Mammary epithelial cell (primary cell): ENCODE results near the gene GP9.

Experiments used
- EZH2 ChIP-seq: IDR thresholded peaks from 2 replicates; pipeline ENCODE4 v1.6.1; 2012; ENCODE audit warnings: low read length, inconsistent platforms, borderline replicate concordance
- TF ChIP-seq, protein P1 (sequence below), 2 donors: IDR thresholded peaks in 1 of 2; conservative IDR thresholded peaks in 1 of 2; 2 replicates each; pipeline ENCODE4 v1.5.1; 2011 to 2012; ENCODE audit warnings: inconsistent platforms in 2 of 2, low read length in 2 of 2, mild to moderate bottlenecking in 2 of 2, control low read depth in 1 of 2, low read depth in 1 of 2; ENCODE audit not compliant: insufficient read depth in 1 of 2; ENCODE audit errors: extremely low read depth in 1 of 2

DNA sequence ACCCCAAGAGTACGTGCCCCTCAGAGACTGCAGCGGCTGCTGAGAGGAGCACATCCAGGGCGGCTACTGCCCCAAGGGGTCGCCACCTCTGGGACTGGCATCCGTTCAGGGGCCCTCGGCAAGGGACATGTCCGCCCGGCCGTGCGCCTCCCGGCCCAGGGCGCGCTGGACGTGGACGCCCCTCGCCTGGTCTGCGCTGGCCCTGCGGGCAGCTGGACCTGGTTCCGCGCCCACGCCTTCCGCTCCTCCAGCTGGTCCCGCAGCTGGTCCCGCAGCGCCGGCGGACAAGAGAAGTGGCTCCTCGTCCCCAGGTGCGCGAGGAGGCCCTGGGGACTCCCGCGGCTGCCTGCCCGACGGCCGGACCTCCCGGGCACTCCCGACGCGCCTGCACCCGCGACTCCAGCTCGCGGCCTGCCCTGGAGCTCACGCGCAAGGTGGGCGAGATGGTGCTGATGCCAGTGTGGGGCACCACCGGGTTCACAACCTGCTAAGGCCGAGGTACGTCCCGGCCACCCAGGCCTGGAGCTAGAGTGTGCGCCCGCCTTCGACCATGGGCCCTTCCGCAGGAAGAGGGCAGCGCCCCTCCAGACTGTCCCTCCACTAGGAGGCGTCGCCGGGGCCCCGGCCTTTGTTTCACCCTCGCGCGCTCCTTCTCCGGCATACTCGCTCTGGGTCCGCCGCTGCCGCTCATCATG, 14.4 kb upstream of the GP9 start:
- no peak for TF ChIP-seq EZH2
- TF ChIP-seq, protein P1, sequence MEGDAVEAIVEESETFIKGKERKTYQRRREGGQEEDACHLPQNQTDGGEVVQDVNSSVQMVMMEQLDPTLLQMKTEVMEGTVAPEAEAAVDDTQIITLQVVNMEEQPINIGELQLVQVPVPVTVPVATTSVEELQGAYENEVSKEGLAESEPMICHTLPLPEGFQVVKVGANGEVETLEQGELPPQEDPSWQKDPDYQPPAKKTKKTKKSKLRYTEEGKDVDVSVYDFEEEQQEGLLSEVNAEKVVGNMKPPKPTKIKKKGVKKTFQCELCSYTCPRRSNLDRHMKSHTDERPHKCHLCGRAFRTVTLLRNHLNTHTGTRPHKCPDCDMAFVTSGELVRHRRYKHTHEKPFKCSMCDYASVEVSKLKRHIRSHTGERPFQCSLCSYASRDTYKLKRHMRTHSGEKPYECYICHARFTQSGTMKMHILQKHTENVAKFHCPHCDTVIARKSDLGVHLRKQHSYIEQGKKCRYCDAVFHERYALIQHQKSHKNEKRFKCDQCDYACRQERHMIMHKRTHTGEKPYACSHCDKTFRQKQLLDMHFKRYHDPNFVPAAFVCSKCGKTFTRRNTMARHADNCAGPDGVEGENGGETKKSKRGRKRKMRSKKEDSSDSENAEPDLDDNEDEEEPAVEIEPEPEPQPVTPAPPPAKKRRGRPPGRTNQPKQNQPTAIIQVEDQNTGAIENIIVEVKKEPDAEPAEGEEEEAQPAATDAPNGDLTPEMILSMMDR (conservative IDR thresholded peaks at IDR 0.05 in 1 of 2, IDR thresholded peaks at IDR 0.05 in 1 of 2; ENCODE audit: extremely low read depth in 1 of 2, insufficient read depth in 1 of 2, low read depth in 1 of 2, low read length in 2 of 2) = no peak
